ENCODE results near the gene PTPRT.

PTPRT gene

DNA sequence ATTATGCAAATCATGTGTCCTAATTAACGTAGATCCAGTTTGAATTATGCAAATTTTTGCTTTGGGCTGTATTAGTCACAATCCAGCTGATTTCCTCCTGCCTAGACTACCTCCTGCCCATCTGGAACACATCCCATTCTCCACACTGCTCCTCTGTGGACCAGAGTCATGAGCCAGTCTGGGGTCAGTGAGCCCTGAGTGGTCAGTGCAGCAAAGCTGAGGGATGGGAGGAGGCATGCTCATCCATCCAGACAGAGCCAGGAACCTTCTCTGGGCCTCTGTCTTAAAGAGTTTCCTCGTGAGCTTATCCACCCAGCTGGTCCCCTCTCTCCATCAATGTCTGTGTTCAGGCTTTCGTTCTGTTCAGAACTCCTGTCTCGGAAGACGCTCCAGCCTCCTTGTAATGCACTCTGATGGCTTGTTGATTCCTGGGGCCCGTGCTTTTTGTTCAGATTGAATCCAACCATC is 747.8 kb downstream of the PTPRT start:
- TF ChIP-seq CTCF (IDR thresholded peaks at IDR 0.05), result no peak
- no peaks in the 10 kb centered on the region for H3K36me3 Mint-ChIP-seq (ENCODE audit: low read depth)
- H3K27me3 Mint-ChIP-seq (ENCODE audit: low read depth, poor library complexity), result peaks cover 12% of the 10 kb centered on the region
- no peaks in the 10 kb centered on the region for H3K9me3 Mint-ChIP-seq
- no peak for DNase-seq
- H3K27ac Mint-ChIP-seq, result no peak overlapping the region
- H3K4me3 Mint-ChIP-seq, result no peak overlapping the region
- peaks cover 21% of the 10 kb centered on the region for H3K4me1 Mint-ChIP-seq

GRCh38 chr20:42441196-42441863 is 748.4 kb downstream of the PTPRT start:
- H3K4me3 Mint-ChIP-seq, result no peak overlapping the region
- no peaks in the 10 kb centered on the region for H3K9me3 Mint-ChIP-seq
- peaks cover 12% of the 10 kb centered on the region for H3K27me3 Mint-ChIP-seq (ENCODE audit: low read depth, poor library complexity)
- peaks cover 21% of the 10 kb centered on the region for H3K4me1 Mint-ChIP-seq
- H3K27ac Mint-ChIP-seq, result no peak overlapping the region
- H3K36me3 Mint-ChIP-seq (ENCODE audit: low read depth), result no peaks in the 10 kb centered on the region
- no peak for TF ChIP-seq CTCF (IDR thresholded peaks at IDR 0.05)
- DNase-seq, result no peak

DNA sequence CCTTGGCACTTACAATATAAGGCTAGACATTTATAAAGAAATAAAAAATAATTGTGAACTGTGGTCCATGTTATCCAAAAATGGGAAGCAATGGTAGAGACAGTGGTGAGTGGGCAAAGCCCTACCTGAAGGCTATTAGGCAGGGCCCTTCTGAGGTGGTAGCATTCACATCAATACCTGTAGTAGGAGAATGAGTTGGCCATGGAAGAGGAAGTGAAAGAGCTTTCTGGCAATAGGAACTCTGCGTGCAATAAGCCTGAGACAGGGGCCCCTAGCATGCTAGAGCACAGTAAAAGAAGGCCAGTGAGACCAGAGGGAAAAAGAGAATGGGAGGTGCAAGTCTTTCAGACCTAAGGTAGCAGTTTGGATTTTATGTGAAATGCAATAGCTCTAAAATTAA is 754.5 kb downstream of the PTPRT start:
- no peak overlapping the region for H3K27ac Mint-ChIP-seq
- peaks cover 6% of the 10 kb centered on the region for H3K27me3 Mint-ChIP-seq (ENCODE audit: low read depth, poor library complexity)
- no peak overlapping the region for H3K4me3 Mint-ChIP-seq
- H3K36me3 Mint-ChIP-seq (ENCODE audit: low read depth), result no peaks in the 10 kb centered on the region
- H3K9me3 Mint-ChIP-seq, result no peaks in the 10 kb centered on the region
- H3K4me1 Mint-ChIP-seq, result no peaks in the 10 kb centered on the region
- no peak for DNase-seq
- no peak for TF ChIP-seq CTCF (IDR thresholded peaks at IDR 0.05)

GRCh38 chr20:42432496-42433334 is 757.0 kb downstream of the PTPRT start:
- DNase-seq, result no peak
- no peaks in the 10 kb centered on the region for H3K9me3 Mint-ChIP-seq
- H3K4me3 Mint-ChIP-seq, result no peak overlapping the region
- TF ChIP-seq CTCF (IDR thresholded peaks at IDR 0.05), result no peak
- H3K4me1 Mint-ChIP-seq, result peaks cover 11% of the 10 kb centered on the region
- H3K36me3 Mint-ChIP-seq (ENCODE audit: low read depth), result no peaks in the 10 kb centered on the region
- H3K27me3 Mint-ChIP-seq (ENCODE audit: low read depth, poor library complexity), result peaks cover 6% of the 10 kb centered on the region
- H3K27ac Mint-ChIP-seq, result no peak overlapping the region

DNA sequence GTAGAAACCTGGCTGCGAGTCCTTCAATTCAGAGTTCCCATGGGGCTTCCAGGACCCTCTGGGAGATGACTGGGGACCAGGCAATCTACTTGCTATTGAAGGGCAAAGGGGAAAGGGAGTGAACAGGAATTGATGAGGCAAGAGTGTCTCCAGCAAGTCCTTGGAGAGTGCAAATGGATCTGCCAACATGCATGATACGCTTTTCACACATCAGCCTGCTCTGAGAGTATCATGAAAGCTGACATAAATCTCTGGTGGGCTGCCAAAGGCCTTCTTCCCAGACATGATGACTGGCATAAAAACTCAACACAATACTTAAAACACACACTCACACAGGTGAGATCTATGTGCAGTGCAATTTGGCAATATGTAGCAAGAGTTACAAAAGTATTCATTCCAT is 759.1 kb downstream of the PTPRT start:
- peaks cover 6% of the 10 kb centered on the region for H3K27me3 Mint-ChIP-seq (ENCODE audit: low read depth, poor library complexity)
- no peak overlapping the region for H3K4me3 Mint-ChIP-seq
- no peak overlapping the region for H3K27ac Mint-ChIP-seq
- H3K36me3 Mint-ChIP-seq (ENCODE audit: low read depth), result no peaks in the 10 kb centered on the region
- peaks cover 11% of the 10 kb centered on the region for H3K4me1 Mint-ChIP-seq
- no peak for DNase-seq
- no peaks in the 10 kb centered on the region for H3K9me3 Mint-ChIP-seq
- TF ChIP-seq CTCF (IDR thresholded peaks at IDR 0.05), result no peak

All from nephron progenitor cell (in vitro differentiated cells).